Smooth muscle cell (in vitro differentiated cells): Measurements from ENCODE around the gene RASA4. TPM values are rescaled to one million over a fixed set of nuclear protein-coding genes. Genes with fewer than 3 reads are reported as not detected.
"Not testable (repeated sequence)": the region's sequence is repeated elsewhere in the genome, so short reads cannot be mapped to it uniquely, and the experiment has no call there.

Experiments
- DNase-seq: peaks from one replicate; lab custom pipeline; 2025; ENCODE audit not compliant: unreplicated experiment; lab: John Stamatoyannopoulos, UW
- H2AFZ ChIP-seq: fragments of 200-600 bp; sonication (generic); 2 replicates; pipeline ENCODE4 v1.6.0; 2016; ENCODE audit warnings: antibody characterized with exemption, low read depth, mild to moderate bottlenecking
- H3F3A ChIP-seq: fragments of 200-600 bp; sonication (generic); 2 replicates; pipeline ENCODE4 v1.6.0; 2017; ENCODE audit warnings: antibody characterized with exemption, low read depth
- H3K27ac ChIP-seq: fragments of 200-600 bp; sonication (generic); 2 replicates; pipeline ENCODE4 v1.5.1; 2016; ENCODE audit warnings: low read depth, mild to moderate bottlenecking
- H3K27me3 ChIP-seq: fragments of 200-600 bp; sonication (generic); 2 replicates; pipeline ENCODE4 v1.6.1; 2016; ENCODE audit warnings: low read depth, mild to moderate bottlenecking
- H3K36me3 ChIP-seq: fragments of 200-600 bp; sonication (generic); 2 replicates; pipeline ENCODE4 v1.5.1; 2016; ENCODE audit warnings: low read depth
- H3K4me1 ChIP-seq: fragments of 200-600 bp; sonication (generic); 2 replicates; pipeline ENCODE4 v1.5.1; 2016; ENCODE audit warnings: low read depth
- H3K4me2 ChIP-seq: fragments of 200-600 bp; sonication (generic); 2 replicates; pipeline ENCODE4 v1.6.0; 2016; ENCODE audit warnings: mild to moderate bottlenecking
- H3K4me3 ChIP-seq: fragments of 200-600 bp; sonication (generic); 2 replicates; pipeline ENCODE4 v1.5.1; 2016; ENCODE audit warnings: mild to moderate bottlenecking
- H3K79me2 ChIP-seq: fragments of 200-600 bp; sonication (generic); 2 replicates; pipeline ENCODE4 v1.6.0; 2016; ENCODE audit warnings: low read depth, mild to moderate bottlenecking
- H3K9ac ChIP-seq: fragments of 200-600 bp; sonication (generic); 2 replicates; pipeline ENCODE4 v1.6.0; 2016; ENCODE audit warnings: low read depth
- H3K9me3 ChIP-seq: fragments of 200-600 bp; sonication (generic); replicated peaks from 2 replicates; pipeline ENCODE4 v1.5.1; 2016; ENCODE audit warnings: low read depth
- H4K20me1 ChIP-seq: fragments of 200-600 bp; sonication (generic); 2 replicates; pipeline ENCODE4 v1.6.0; 2016; ENCODE audit warnings: low read depth
- WGBS: methylation state at CpG from one replicate; pipeline ENCODE4 v1.1.7; 2016; ENCODE audit warnings: low lambda C conversion rate; 5-methylcytosine and 5-hydroxymethylcytosine counted together
- polyA plus RNA-seq: library from polyadenylated mRNA; unstranded; fragments of >200 nt; fragmentation: Nextera tagmentation; extraction: Ambion mirVana; gene quantifications from 2 replicates; pipeline ENCODE4 v1.2.1, GENCODE V29; 2016
- small RNA-seq: library from RNA; depleted of rRNA; stranded (forward); fragments of <200 nt; gene quantifications from one replicate; pipeline ENCODE3, GENCODE V24; 2014
- total RNA-seq: library from RNA; depleted of rRNA; stranded (reverse); fragments of >200 nt; gene quantifications from 2 replicates; pipeline ENCODE4 v1.2.3, GENCODE V29; 2014

The RASA4 gene
- total and polyA plus RNA-seq, 2 experiments from 2014 or later: 6.9 to 12.2 TPM

DNA sequence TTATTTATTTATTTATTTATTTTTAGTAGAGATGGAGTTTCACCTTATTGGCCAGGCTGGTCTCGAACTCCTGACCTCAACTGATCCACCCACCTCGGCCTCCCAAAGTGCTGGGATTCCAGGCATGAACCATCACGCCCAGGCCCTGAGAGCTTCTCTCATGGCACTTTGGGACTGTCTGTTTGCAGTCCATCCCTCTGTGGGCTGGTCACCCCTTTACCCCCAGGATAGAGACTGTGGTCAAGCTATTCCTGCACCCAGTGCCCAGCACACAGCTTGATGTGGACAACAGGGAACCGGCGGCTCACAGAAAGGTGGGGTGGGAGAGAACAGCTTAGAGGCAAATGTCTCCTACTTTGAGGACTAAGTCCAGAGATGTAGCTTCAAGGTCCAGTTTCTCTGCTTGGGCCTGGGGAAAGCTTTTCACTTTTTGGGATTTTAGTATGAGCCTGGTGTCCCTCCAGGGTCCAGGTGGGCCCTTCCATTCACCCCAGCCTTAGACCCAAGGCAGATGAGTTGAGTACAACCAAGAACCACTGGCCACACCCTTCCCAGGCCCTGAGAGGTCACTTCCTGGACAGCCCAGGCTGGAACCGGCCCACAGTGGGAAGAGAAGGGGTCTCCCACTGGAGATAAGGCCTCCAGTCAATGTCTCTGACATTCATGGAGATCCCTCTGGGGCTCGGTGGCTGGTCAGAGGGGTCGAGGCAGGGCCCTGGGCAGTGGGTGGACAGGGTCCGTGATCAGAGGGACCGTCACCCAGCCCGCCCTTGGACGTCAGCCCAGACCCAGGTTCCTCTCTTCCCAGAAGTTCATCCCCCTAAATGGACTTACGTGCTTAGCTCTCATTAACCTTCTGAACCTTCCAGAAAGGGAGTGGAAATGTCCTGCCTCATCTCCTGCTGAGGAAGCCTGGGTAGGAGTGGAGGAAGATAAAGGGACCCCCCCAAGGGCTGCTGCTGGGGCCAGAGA lies 88.4 kb downstream of the RASA4 start:
- H2AFZ ChIP-seq, H3K36me3 ChIP-seq, H3F3A ChIP-seq, H3K9ac ChIP-seq, H3K9me3 ChIP-seq, H3K79me2 ChIP-seq, H3K4me1 ChIP-seq, H3K4me2 ChIP-seq, H4K20me1 ChIP-seq, H3K27ac ChIP-seq, DNase-seq, H3K4me3 ChIP-seq, H3K27me3 ChIP-seq: not testable (repeated sequence)
- WGBS: no CpG with 5 or more reads among the region's 13 CpGs

DNA sequence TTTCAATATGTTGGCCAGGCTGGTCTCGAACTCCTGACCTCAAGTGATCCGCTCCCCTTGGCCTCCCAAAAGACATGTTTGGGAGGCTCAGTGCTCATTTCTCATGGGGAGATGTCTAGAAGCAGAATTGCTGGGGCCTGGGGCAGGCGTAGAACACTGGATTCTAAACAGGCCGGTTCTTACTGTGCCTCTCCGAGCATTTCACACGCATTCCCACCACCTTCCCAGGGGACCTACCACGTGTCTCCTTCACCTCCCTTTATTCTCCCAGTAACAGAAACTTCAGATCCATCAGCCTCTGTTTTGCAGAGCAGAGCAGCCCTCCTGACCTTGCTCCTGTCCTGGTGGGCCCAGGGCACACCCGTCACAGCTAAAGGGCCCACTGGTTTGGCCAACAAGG lies 89.4 kb downstream of the RASA4 start:
- H3K27me3 ChIP-seq, H3K9me3 ChIP-seq, H4K20me1 ChIP-seq, H3K4me3 ChIP-seq, H2AFZ ChIP-seq, H3K36me3 ChIP-seq, H3F3A ChIP-seq, DNase-seq, H3K4me1 ChIP-seq, H3K4me2 ChIP-seq, H3K9ac ChIP-seq, H3K27ac ChIP-seq, H3K79me2 ChIP-seq: not testable (repeated sequence)
- WGBS: 90% methylated on average over 1 of the region's 8 CpGs

DNA sequence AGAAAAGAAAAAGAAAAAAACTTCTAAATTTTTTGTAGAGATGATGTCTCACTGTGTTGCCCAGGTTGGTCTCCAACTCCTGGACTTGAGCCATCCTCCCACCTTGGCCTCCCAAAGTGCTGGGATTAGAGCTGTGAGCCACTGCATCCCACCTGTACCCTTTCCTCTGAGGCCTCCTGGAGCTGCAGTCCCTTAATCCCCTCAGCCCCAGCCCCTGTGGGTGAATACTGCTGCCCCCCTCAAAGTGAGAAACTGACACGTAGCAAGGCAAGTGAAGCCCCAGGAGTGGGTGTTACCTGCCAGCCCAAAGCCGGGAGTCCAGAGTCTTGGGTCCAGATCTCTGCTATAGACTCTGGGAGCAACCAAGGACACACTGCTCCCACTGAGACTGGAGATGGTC lies 91.8 kb downstream of the RASA4 start:
- H3K27ac ChIP-seq, H3K9me3 ChIP-seq, H3K9ac ChIP-seq, H3F3A ChIP-seq, H3K4me2 ChIP-seq, H2AFZ ChIP-seq, H3K27me3 ChIP-seq, H3K36me3 ChIP-seq, H3K4me3 ChIP-seq, H4K20me1 ChIP-seq, DNase-seq, H3K4me1 ChIP-seq, H3K79me2 ChIP-seq: not testable (repeated sequence)
- WGBS: no CpG with 5 or more reads among the region's 2 CpGs

Small RNAs within 50 kb of the gene (small RNA-seq; reads per million reads assigned to genes)
- gene UPK3BL1: not detected

Other genes with a start within 250 kb of the RASA4 start
- gene PRKRIP1, start 220.4 kb downstream of the RASA4 start, total RNA-seq: 14.3 and 17.2 TPM in 2 replicates
- 34.5 and 51.9 TPM in 2 replicates for gene PRKRIP1, start 220.4 kb downstream of the RASA4 start, polyA plus RNA-seq
- gene ORAI2, start 183.2 kb downstream of the RASA4 start, total RNA-seq: 43.0 and 47.1 TPM in 2 replicates
- 66.1 and 69.8 TPM in 2 replicates for gene ORAI2, start 183.2 kb downstream of the RASA4 start, polyA plus RNA-seq
- 7.0 and 17.7 TPM in 2 replicates for gene ALKBH4, start 151.9 kb downstream of the RASA4 start, total RNA-seq
- gene ALKBH4, start 151.9 kb downstream of the RASA4 start, polyA plus RNA-seq: 15.7 and 16.0 TPM in 2 replicates
- 10.0 and 13.1 TPM in 2 replicates for gene LRWD1, start 151.8 kb downstream of the RASA4 start, total RNA-seq
- gene LRWD1, start 151.8 kb downstream of the RASA4 start, polyA plus RNA-seq: 21.2 and 23.5 TPM in 2 replicates
- 12.7 and 13.1 TPM in 2 replicates for gene POLR2J, start 137.8 kb downstream of the RASA4 start, total RNA-seq
- gene POLR2J, start 137.8 kb downstream of the RASA4 start, polyA plus RNA-seq: 92.2 and 94.4 TPM in 2 replicates
- gene RASA4B, start 99.0 kb downstream of the RASA4 start, total RNA-seq: 2.1 and 4.2 TPM in 2 replicates
- 3.5 and 4.6 TPM in 2 replicates for gene RASA4B, start 99.0 kb downstream of the RASA4 start, polyA plus RNA-seq
- 0.40 TPM in 1 of 2 replicates, not detected in the other for gene UPK3BL2, start 73.1 kb downstream of the RASA4 start, total RNA-seq
- gene UPK3BL2, start 73.1 kb downstream of the RASA4 start, polyA plus RNA-seq: 0.75 and 3.6 TPM in 2 replicates
- gene SPDYE2, start 65.5 kb downstream of the RASA4 start, total RNA-seq: not detected in 2 replicates
- 0.86 and 3.1 TPM in 2 replicates for gene SPDYE2, start 65.5 kb downstream of the RASA4 start, polyA plus RNA-seq
- 2.8 and 6.5 TPM in 2 replicates for gene POLR2J3, start 44.2 kb downstream of the RASA4 start, total RNA-seq
- 50.2 and 54.2 TPM in 2 replicates for gene POLR2J3, start 44.2 kb downstream of the RASA4 start, polyA plus RNA-seq
- 6.6 and 16.6 TPM in 2 replicates for gene UPK3BL1, start 26.0 kb upstream of the RASA4 start, total RNA-seq
- gene UPK3BL1, start 26.0 kb upstream of the RASA4 start, polyA plus RNA-seq: 21.1 and 25.0 TPM in 2 replicates
- gene SPDYE2B, start 33.6 kb upstream of the RASA4 start, total RNA-seq: not detected in 2 replicates
- gene SPDYE2B, start 33.6 kb upstream of the RASA4 start, polyA plus RNA-seq: not detected in 2 replicates
- 0.90 and 2.9 TPM in 2 replicates for gene POLR2J2, start 54.9 kb upstream of the RASA4 start, total RNA-seq
- gene POLR2J2, start 54.9 kb upstream of the RASA4 start, polyA plus RNA-seq: 0.10 and 2.4 TPM in 2 replicates
- 2.0 and 6.0 TPM in 2 replicates for gene FAM185A, start 132.2 kb upstream of the RASA4 start, total RNA-seq
- 5.3 and 6.3 TPM in 2 replicates for gene FAM185A, start 132.2 kb upstream of the RASA4 start, polyA plus RNA-seq